A549 (cell line): ENCODE results near the gene APLP2. TPM values are rescaled to one million over a fixed set of nuclear protein-coding genes. Genes with fewer than 3 reads are reported as not detected.

Experiments
- ATAC-seq, 2 experiments: fragments of 200-7000 bp in 1 of 2; fragments of >200 bp in 1 of 2; cut with Nextera tagmentation in 1 of 2; cut with Tn5 transposase in 1 of 2; 3 replicates each; pipeline versions ENCODE4 v1.8.0 to v1.9.1; 2018 to 2020; ENCODE audit warnings: mild to moderate bottlenecking in 1 of 2, moderate library complexity in 1 of 2
- CTCF ChIA-PET: fragments of 300-600 bp; sonication (Branson Sonifier 250); formaldehyde crosslinking; extraction: SDS; loops from one replicate; lab custom pipeline; 2021; ENCODE audit warnings: antibody characterized with exemption, inconsistent platforms; lab: Yijun Ruan, JAX
- POLR2A ChIA-PET: fragments of 350-600 bp; formaldehyde crosslinking; extraction: SDS; loops from one replicate; lab custom pipeline; 2021; ENCODE audit warnings: antibody characterized with exemption, inconsistent platforms; lab: Yijun Ruan, JAX
- DNase-seq, 2 experiments: peaks; one replicate each; pipeline versions ENCODE4 v3.0.0 to v3.0.0-alpha.2; 2011 to 2016; ENCODE audit warnings: low read depth in 1 of 2, low spot score in 1 of 2
- FAIRE-seq: peaks from 2 replicates; lab custom pipeline; 2011; peaks lifted over from hg19 to GRCh38; lab: Jason Lieb, UNC
- H3K27ac ChIP-seq, 2 experiments: fragments of >200 bp; sonication (Bioruptor Twin); formaldehyde crosslinking; 3 replicates each; pipeline ENCODE4 v1.5.1; 2016 to 2017
- H3K4me1 ChIP-seq: fragments of >200 bp; sonication (Bioruptor Twin); formaldehyde crosslinking; 3 replicates; pipeline ENCODE4 v1.6.1; 2016
- H3K4me2 ChIP-seq: fragments of >200 bp; sonication (Bioruptor Twin); formaldehyde crosslinking; 3 replicates; pipeline ENCODE4 v1.6.1; 2016
- H3K4me3 ChIP-seq: fragments of >200 bp; sonication (Bioruptor Twin); formaldehyde crosslinking; 3 replicates; pipeline ENCODE4 v1.5.1; 2016
- H3K9me3 ChIP-seq: fragments of >200 bp; sonication (Bioruptor Twin); formaldehyde crosslinking; 3 replicates; pipeline ENCODE4 v1.6.1; 2016
- BHLHE40 ChIP-seq: IDR thresholded peaks from 2 replicates; pipeline ENCODE4 v1.6.1; 2012; ENCODE audit warnings: low read depth, low read length, inconsistent platforms
- CBX2 ChIP-seq: fragments of 200-600 bp; sonication (generic); IDR thresholded peaks from 2 replicates; pipeline ENCODE4 v1.6.1; 2016; ENCODE audit warnings: low read depth, mild to moderate bottlenecking, borderline replicate concordance
- CEBPB ChIP-seq, 2 experiments: fragments of >200 bp in 1 of 2; sonication (Bioruptor Twin) in 1 of 2; formaldehyde crosslinking in 1 of 2; IDR thresholded peaks; 2 replicates each; pipeline ENCODE4 v1.6.1; 2012 to 2016
- CHD2 ChIP-seq: fragments of 150-350 bp; IDR thresholded peaks from 2 replicates; pipeline ENCODE4 v1.6.1; 2014; ENCODE audit warnings: low read length; ENCODE audit not compliant: partially characterized antibody
- CTCF ChIP-seq: fragments of >200 bp; sonication (Bioruptor Twin); formaldehyde crosslinking; IDR thresholded peaks from 3 replicates; pipeline ENCODE4 v1.5.1; 2016
- E2F6 ChIP-seq: IDR thresholded peaks from 2 replicates; pipeline ENCODE4 v1.6.1; 2012; ENCODE audit warnings: low read depth, borderline replicate concordance
- EHF ChIP-seq: fragments of 250-450 bp; sonication (Bioruptor Pico); IDR thresholded peaks from 2 replicates; pipeline ENCODE4 v1.5.0; 2020; ENCODE audit warnings: mild to moderate bottlenecking
- EP300 ChIP-seq, 2 experiments: fragments of >200 bp; sonication (Bioruptor Twin); formaldehyde crosslinking; IDR thresholded peaks; 2 replicates in 1 of 2; 3 replicates in 1 of 2; pipeline ENCODE4 v1.6.1; 2016 to 2017
- ESRRA ChIP-seq: fragments of 150-350 bp; IDR thresholded peaks from 2 replicates; pipeline ENCODE4 v1.6.1; 2014; ENCODE audit warnings: mild to moderate bottlenecking, low read length, borderline replicate concordance
- FOSB ChIP-seq: fragments of 250-450 bp; sonication (Bioruptor Pico); IDR thresholded peaks from 2 replicates; pipeline ENCODE4 v1.5.0; 2020; ENCODE audit warnings: mild to moderate bottlenecking, moderate library complexity
- FOXS1 ChIP-seq: fragments of 250-450 bp; sonication (Bioruptor Pico); IDR thresholded peaks from 2 replicates; pipeline ENCODE4 v1.5.0; 2020; ENCODE audit warnings: mild to moderate bottlenecking, moderate library complexity
- HEYL ChIP-seq: fragments of 250-450 bp; sonication (Bioruptor Pico); IDR thresholded peaks from 2 replicates; pipeline ENCODE4 v1.8.0; 2021; ENCODE audit warnings: mild to moderate bottlenecking, moderate library complexity
- HOXB5 ChIP-seq: fragments of 250-450 bp; sonication (Bioruptor Pico); IDR thresholded peaks from 2 replicates; pipeline ENCODE4 v1.5.0; 2020; ENCODE audit warnings: mild to moderate bottlenecking, moderate library complexity
- JUNB ChIP-seq: fragments of >200 bp; sonication (Bioruptor Twin); formaldehyde crosslinking; IDR thresholded peaks from 2 replicates; pipeline ENCODE4 v1.6.1; 2016
- MAFK ChIP-seq: fragments of 450-650 bp; IDR thresholded peaks from 2 replicates; pipeline ENCODE4 v1.6.1; 2014; ENCODE audit not compliant: partially characterized antibody
- MAZ ChIP-seq: fragments of 150-350 bp; IDR thresholded peaks from 2 replicates; pipeline ENCODE4 v1.6.1; 2014; ENCODE audit warnings: antibody characterized with exemption, low read depth, low read length, borderline replicate concordance
- NPAS2 ChIP-seq: fragments of 250-450 bp; sonication (Bioruptor Pico); IDR thresholded peaks from 2 replicates; pipeline ENCODE4 v1.8.0; 2022; ENCODE audit warnings: mild to moderate bottlenecking, moderate library complexity, borderline replicate concordance
- NR3C1 ChIP-seq: fragments of >200 bp; sonication (Bioruptor Twin); formaldehyde crosslinking; IDR thresholded peaks from 3 replicates; pipeline ENCODE4 v1.6.1; 2017
- POLR2A ChIP-seq: IDR thresholded peaks from 2 replicates; pipeline ENCODE4 v1.6.1; 2012; ENCODE audit warnings: mild to moderate bottlenecking, low read length
- POLR2AphosphoS2 ChIP-seq: conservative IDR thresholded peaks from 2 replicates; pipeline ENCODE4 v1.6.1; 2012; ENCODE audit warnings: low read length, improper control_type of control experiment, inconsistent platforms
- RARB ChIP-seq: fragments of 250-450 bp; sonication (Bioruptor Pico); IDR thresholded peaks from 2 replicates; pipeline ENCODE4 v1.8.0; 2021; ENCODE audit warnings: mild to moderate bottlenecking, moderate library complexity
- RCOR1 ChIP-seq: fragments of 150-350 bp; IDR thresholded peaks from 2 replicates; pipeline ENCODE4 v1.6.1; 2014; ENCODE audit warnings: antibody characterized with exemption, low read length, low read depth
- RNF2 ChIP-seq: fragments of 200-600 bp; sonication (generic); IDR thresholded peaks from 2 replicates; pipeline ENCODE4 v1.6.1; 2016; ENCODE audit warnings: low read depth, mild to moderate bottlenecking, antibody characterized with exemption, moderate library complexity, borderline replicate concordance
- SMC3 ChIP-seq: fragments of >200 bp; sonication (Bioruptor Twin); formaldehyde crosslinking; IDR thresholded peaks from 3 replicates; pipeline ENCODE4 v1.6.1; 2018; ENCODE audit warnings: inconsistent platforms
- TFCP2L1 ChIP-seq: fragments of 250-450 bp; sonication (Bioruptor Pico); IDR thresholded peaks from 2 replicates; pipeline ENCODE4 v1.5.0; 2021; ENCODE audit warnings: mild to moderate bottlenecking
- TP53 ChIP-seq: fragments of 250-450 bp; sonication (Bioruptor Pico); IDR thresholded peaks from 2 replicates; pipeline ENCODE4 v1.5.0; 2021; ENCODE audit warnings: mild to moderate bottlenecking, moderate library complexity
- ZC3H11A ChIP-seq: fragments of 450-650 bp; IDR thresholded peaks from 2 replicates; pipeline ENCODE4 v1.6.1; 2014; ENCODE audit warnings: antibody characterized with exemption, mild to moderate bottlenecking
- ZFP36 ChIP-seq: fragments of 450-650 bp; IDR thresholded peaks from 2 replicates; pipeline ENCODE4 v1.6.1; 2014; ENCODE audit warnings: borderline replicate concordance; ENCODE audit not compliant: partially characterized antibody
- ZSCAN20 ChIP-seq: fragments of 250-450 bp; sonication (Bioruptor Pico); IDR thresholded peaks from 2 replicates; pipeline ENCODE4 v1.8.0; 2022; ENCODE audit warnings: mild to moderate bottlenecking, moderate library complexity
- WGBS: methylation state at CpG from one replicate; pipeline ENCODE4 v1.1.6; 2017; ENCODE audit errors: missing lambda C conversion rate; 5-methylcytosine and 5-hydroxymethylcytosine counted together
- polyA plus RNA-seq, 4 experiments: library from polyadenylated mRNA; depleted of rRNA in 3 of 4; stranded (reverse); fragments of >200 nt; fragmentation: RNase III in 1 of 4; extraction: RNeasy Plus Mini Kit Qiagen cat#74134 plus additional on column Dnase treatment in 1 of 4; gene quantifications; 2 replicates in 3 of 4; 3 replicates in 1 of 4; pipeline ENCODE4 v1.2.3, GENCODE V29; 2011 to 2017
- TF ChIP-seq, protein P1 (sequence below): fragments of >200 bp; sonication (Bioruptor Twin); formaldehyde crosslinking; IDR thresholded peaks from 2 replicates; pipeline ENCODE4 v1.6.1; 2016

APLP2 gene
- polyA plus RNA-seq, 2 of the 4 experiments (the other 2 are of a cell fraction), result 166 to 203 TPM

- H3K4me3 ChIP-seq, result no peak overlapping the region
- POLR2A ChIA-PET, result no interaction called here
- no peak for ATAC-seq
Measured at GRCh38 chr11:130159139-130159538, 89.4 kb downstream of the APLP2 start.

GRCh38 chr11:130159657-130160497 lies 90.2 kb downstream of the APLP2 start, which contains the start of gene ST14:
Gene ST14, plus strand, starts transcription at chr11:130159782. Its CDS starts 198 bp downstream, at chr11:130159980.
- WGBS, result 93% methylated on average over 66 of the region's 89 CpGs
- Histone ChIP-seq H3K9me3 (no peaks in the 10 kb centered on the region), H3K4me2 (no peak within 1 kb of the TSS), H3K4me1 (peaks cover 19% of the 10 kb centered on the region), H3K4me3 (no peak within 1 kb of the TSS), H3K27ac (no peak within 1 kb of the TSS)
- ChIA-PET CTCF (no interaction called here), POLR2A (no interaction called here)
- FAIRE-seq, result no peak
- TF ChIP-seq FOSB (CRISPR knock-in tag) (no peak), CTCF (no peak), POLR2AphosphoS2 (no peak), ESRRA (no peak), SMC3 (no peak), ZSCAN20 (CRISPR knock-in tag) (no peak), NR3C1 (no peak), BHLHE40 (no peak), POLR2A (no peak), RNF2 (no peak), FOXS1 (CRISPR knock-in tag) (no peak), ZC3H11A (no peak), HOXB5 (CRISPR knock-in tag) (no peak), EHF (CRISPR knock-in tag) (no peak), EP300 (IDR thresholded peaks at IDR 0.05) (no peak), E2F6 (no peak), TP53 (CRISPR knock-in tag) (no peak), CBX2 (no peak), RCOR1 (no peak)
- TF ChIP-seq, protein P1, sequence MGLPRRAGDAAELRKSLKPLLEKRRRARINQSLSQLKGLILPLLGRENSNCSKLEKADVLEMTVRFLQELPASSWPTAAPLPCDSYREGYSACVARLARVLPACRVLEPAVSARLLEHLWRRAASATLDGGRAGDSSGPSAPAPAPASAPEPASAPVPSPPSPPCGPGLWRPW, result no peak
- no peak for ATAC-seq
- DNase-seq, result no peak

More at GRCh38 chr11:130159139-130159538, 89.4 kb downstream of the APLP2 start:
- Histone ChIP-seq H3K4me1 (peaks cover 19% of the 10 kb centered on the region), H3K27ac (no peak overlapping the region), H3K4me2 (no peak overlapping the region), H3K9me3 (no peaks in the 10 kb centered on the region)
- TF ChIP-seq NPAS2 (CRISPR knock-in tag) (no peak), POLR2AphosphoS2 (no peak), MAZ (no peak), RARB (CRISPR knock-in tag) (no peak), MAFK (no peak), CHD2 (no peak), FOSB (CRISPR knock-in tag) (no peak), RCOR1 (no peak), CEBPB (IDR thresholded peaks at IDR 0.05) (no peak), JUNB (no peak), ZFP36 (no peak), TFCP2L1 (CRISPR knock-in tag) (no peak), E2F6 (no peak), HEYL (CRISPR knock-in tag) (no peak)
- 88% methylated on average over 14 of the region's 14 CpGs for WGBS
- CTCF ChIA-PET, result interaction anchor here (1.5 to 1.7 kb wide), 2 partner anchors 27 to 54 kb away, joined by 3 read pairs; no protein-coding TSS in a partner anchor
- FAIRE-seq, result no peak
- no peak for DNase-seq
